Measurements from ENCODE around the gene ZNF236.
A peak's percentile ranks its signal among the peaks of the same experiment; 100 is the strongest.

The ZNF236 gene

GRCh38 chr18:76842837-76843530, 20.6 kb downstream of the ZNF236 start:
- no peak for DNase-seq (ENCODE audit: extremely low read depth, low read depth)

GRCh38 chr18:76844144-76844543, 21.8 kb downstream of the ZNF236 start:
- TF ChIP-seq, protein P1, sequence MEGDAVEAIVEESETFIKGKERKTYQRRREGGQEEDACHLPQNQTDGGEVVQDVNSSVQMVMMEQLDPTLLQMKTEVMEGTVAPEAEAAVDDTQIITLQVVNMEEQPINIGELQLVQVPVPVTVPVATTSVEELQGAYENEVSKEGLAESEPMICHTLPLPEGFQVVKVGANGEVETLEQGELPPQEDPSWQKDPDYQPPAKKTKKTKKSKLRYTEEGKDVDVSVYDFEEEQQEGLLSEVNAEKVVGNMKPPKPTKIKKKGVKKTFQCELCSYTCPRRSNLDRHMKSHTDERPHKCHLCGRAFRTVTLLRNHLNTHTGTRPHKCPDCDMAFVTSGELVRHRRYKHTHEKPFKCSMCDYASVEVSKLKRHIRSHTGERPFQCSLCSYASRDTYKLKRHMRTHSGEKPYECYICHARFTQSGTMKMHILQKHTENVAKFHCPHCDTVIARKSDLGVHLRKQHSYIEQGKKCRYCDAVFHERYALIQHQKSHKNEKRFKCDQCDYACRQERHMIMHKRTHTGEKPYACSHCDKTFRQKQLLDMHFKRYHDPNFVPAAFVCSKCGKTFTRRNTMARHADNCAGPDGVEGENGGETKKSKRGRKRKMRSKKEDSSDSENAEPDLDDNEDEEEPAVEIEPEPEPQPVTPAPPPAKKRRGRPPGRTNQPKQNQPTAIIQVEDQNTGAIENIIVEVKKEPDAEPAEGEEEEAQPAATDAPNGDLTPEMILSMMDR (IDR thresholded peaks at IDR 0.05; ENCODE audit: low read depth, low read length, missing control alignments) = no peak
- H3K4me3 ChIP-seq (replicated peaks; ENCODE audit: low read depth, low read length) = no peak overlapping the region
- no peak for DNase-seq (ENCODE audit: extremely low read depth, low read depth)

More at GRCh38 chr18:76842837-76843530, 20.6 kb downstream of the ZNF236 start:
- H3K4me3 ChIP-seq (replicated peaks; ENCODE audit: low read depth, low read length) = no peak overlapping the region
- TF ChIP-seq, protein P1 (IDR thresholded peaks at IDR 0.05; ENCODE audit: low read depth, low read length, missing control alignments) = no peak

GRCh38 chr18:76844742-76845477, 22.6 kb downstream of the ZNF236 start:
- H3K4me3 ChIP-seq (replicated peaks; ENCODE audit: low read depth, low read length) = no peak overlapping the region
- DNase-seq (ENCODE audit: extremely low read depth, low read depth) = no peak

GRCh38 chr18:76846217-76846616, 23.9 kb downstream of the ZNF236 start:
- DNase-seq (ENCODE audit: extremely low read depth, low read depth) = no peak
- no peak overlapping the region for H3K4me3 ChIP-seq (replicated peaks; ENCODE audit: low read depth, low read length)
- TF ChIP-seq, protein P1 (IDR thresholded peaks at IDR 0.05; ENCODE audit: low read depth, low read length, missing control alignments) = no peak

More at GRCh38 chr18:76844742-76845477, 22.6 kb downstream of the ZNF236 start:
- TF ChIP-seq, protein P1 (IDR thresholded peaks at IDR 0.05; ENCODE audit: low read depth, low read length, missing control alignments) = no peak

DNA sequence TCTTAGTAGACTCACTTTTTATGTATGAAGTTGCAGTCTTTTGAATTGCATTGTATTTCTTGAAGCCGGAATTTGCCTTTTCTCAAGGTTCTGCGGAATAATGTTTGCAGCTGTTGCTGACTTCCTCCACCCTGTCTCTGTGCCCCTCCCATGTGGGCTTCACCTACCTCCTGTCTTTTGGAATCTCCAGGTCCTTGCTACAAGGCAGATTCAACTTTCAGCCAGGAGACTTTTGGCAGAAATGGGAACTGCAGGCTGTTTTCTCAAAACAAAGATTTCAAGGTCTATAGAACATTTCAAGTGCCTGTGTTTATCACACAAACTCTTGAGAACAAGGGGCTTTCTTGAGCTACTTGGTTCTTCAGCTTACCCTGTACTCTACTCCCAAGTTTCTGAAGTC, 25.6 kb downstream of the ZNF236 start:
- H3K4me3 ChIP-seq (replicated peaks; ENCODE audit: low read depth, low read length) = no peak overlapping the region
- DNase-seq (ENCODE audit: extremely low read depth, low read depth) = no peak
- TF ChIP-seq, protein P1 (IDR thresholded peaks at IDR 0.05; ENCODE audit: low read depth, low read length, missing control alignments) = peak; percentile 17

- no peak overlapping the region for H3K4me3 ChIP-seq (replicated peaks; ENCODE audit: low read depth, low read length)
- TF ChIP-seq, protein P1 (IDR thresholded peaks at IDR 0.05; ENCODE audit: low read depth, low read length, missing control alignments) = no peak
- DNase-seq (ENCODE audit: extremely low read depth, low read depth) = no peak
These were observed 27.8 kb downstream of the ZNF236 start for GRCh38 chr18:76850112-76850511.

Measured in HFF-Myc (cell line).